A172 (cell line): Measurements from ENCODE around the gene CD8A. TPM values are rescaled to one million over a fixed set of nuclear protein-coding genes. Genes with fewer than 3 reads are reported as not detected.
A peak's percentile ranks its signal among the peaks of the same experiment; 100 is the strongest.
"Not testable (repeated sequence)": the region's sequence is repeated elsewhere in the genome, so short reads cannot be mapped to it uniquely, and the experiment has no call there.

Source experiments
- DNase-seq: peaks from one replicate; pipeline ENCODE4 v3.0.0-alpha.2; 2015; ENCODE audit warnings: low spot score
- total RNA-seq: library from RNA; depleted of rRNA; stranded (reverse); fragments of >200 nt; shearing (Covaris generic); gene quantifications from 2 replicates; pipeline ENCODE4 v1.2.3, GENCODE V29; 2014

CD8A gene
- total RNA-seq, 1 experiment from 2014 or later = not detected

DNA sequence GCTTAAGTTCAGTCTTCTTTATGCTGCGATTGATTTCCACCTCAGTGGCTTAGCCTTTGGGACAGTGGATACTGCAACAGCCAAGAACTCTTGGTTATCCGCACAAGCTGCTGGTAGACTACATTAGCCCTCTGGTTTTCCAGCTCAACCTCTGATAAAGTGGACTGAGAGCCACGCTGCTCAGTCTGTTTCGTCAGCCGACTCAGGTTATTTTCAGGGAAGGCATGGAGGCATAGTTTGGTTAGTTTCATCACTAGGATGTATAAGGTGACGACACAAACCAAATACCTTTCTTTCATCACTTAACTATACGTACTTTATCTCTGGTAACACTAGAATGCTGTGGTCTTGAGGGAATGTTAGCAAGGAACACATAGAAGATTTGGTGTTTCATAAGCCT is 14.2 kb downstream of the CD8A start:
- DNase-seq = no peak

GRCh38 chr2:86775338-86775737 is 15.4 kb downstream of the CD8A start:
- DNase-seq = no peak

DNA sequence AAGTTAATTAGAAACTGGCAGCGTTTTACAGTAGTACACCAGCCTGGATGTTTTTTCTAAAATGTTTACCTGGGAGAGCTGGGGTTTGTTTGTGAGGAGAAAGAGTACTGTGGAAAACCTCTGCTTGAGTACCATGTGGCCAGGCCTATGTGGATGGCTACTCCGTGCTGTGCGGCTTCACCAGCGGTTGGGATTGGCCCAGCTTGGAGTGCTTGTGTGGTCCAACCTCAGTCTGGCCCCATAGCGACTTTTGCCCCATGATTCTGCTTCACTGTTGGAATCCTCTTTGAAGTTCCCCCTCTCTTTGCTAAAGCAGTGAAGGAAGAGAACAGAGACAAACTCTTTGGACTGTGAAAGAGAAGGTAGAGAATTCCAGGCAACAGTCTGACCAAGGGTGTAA is 15.9 kb downstream of the CD8A start:
- DNase-seq = no peak

- no peak for DNase-seq
Measured at GRCh38 chr2:86772611-86773010, 18.1 kb downstream of the CD8A start.

DNA sequence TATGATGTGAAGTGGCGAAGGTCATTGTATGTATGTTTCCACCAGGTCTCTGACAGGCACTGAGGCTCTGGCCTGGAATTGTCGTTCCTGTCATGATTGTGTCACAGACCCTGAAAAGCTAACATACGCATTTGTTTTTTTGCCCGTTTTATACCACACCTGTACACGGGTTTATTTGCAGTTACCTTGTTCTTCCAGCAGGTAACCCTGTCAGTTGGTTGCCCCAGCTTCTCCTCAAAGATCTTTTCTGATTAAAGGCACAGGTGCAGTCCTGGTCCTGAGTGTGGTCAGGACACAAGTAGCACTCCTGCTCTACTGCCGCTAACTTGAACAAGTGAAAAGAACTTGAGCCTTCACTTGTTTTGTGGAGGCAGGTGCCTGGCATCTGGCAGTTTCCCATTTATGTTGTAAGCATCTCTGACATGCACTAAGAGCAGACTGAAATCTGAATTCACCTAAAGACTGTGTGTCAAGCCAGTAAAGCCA is 19.9 kb downstream of the CD8A start:
- DNase-seq = no peak

GRCh38 chr2:86769838-86770237 is 20.9 kb downstream of the CD8A start:
- DNase-seq = no peak

DNA sequence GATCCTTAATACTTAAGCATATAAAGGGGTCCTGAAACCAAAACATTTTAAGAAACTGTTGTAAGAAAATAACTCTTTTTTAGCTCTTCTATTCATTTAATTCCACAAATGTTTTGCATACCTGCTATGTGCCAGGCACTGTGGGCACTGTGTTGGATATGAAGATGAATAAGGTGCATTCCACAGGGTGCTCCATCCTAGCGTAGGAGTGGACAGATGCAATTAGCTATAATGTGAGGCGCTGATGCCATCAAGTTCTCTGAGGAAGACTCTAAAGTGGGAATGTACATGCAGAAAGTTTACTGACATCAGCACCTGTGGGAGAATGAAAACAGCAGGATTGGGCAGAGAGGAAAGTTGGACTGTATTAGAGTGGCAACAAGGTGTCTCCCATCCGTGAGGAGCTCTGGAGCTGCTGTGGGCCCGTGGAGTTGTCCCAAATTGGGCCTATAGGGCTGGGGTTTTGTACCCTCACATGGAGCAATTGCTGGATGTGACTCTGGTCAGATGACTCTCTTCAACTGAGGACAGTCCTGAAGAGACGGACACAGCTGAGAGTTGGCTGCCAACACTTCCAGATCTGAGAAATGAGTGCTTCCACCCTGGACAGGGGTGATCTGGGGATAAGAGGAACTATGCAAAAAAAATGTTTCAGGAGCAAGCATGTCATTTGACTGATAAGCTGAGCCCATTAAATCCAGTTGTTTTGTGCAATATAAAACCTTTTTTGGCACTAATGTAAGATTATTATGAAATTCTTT is 22.3 kb downstream of the CD8A start:
- no peak for DNase-seq

GRCh38 chr2:86765310-86765695 is 25.4 kb downstream of the CD8A start:
- no peak for DNase-seq

DNA sequence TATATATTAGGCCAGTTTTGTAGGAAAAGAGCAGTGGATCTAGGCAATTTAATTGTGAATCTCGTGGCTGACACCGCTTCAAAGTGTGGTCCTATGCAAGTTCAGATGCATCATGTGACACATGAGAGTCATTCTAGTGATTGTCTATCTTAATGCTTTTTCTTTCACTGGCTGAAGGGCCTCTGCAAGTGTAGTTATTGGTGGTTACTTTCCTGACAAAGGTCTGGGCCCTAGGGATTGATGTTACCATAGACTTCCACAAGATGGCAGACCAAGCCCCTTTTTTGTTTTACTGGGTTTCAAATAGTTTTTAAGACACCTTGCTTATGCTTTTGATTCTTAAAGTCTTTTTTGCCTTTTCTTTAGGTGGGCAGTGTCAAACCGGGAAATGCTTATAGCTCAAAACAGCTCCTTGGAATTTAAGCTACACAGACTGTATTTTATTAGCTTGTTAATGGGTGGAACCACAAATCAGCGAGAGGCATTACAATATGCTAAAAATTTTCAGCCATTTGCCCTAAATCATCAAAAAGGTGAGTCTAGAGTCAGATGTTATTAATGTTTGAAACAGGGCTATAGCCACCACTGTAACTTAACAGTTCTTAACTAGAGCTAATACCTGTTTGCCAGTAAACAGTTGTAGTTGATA is 25.9 kb downstream of the CD8A start:
- DNase-seq = peak; percentile 49

GRCh38 chr2:86760371-86760770 is 30.3 kb downstream of the CD8A start:
- DNase-seq = no peak

GRCh38 chr2:86758405-86758804 is 32.3 kb downstream of the CD8A start:
- DNase-seq = no peak

DNA sequence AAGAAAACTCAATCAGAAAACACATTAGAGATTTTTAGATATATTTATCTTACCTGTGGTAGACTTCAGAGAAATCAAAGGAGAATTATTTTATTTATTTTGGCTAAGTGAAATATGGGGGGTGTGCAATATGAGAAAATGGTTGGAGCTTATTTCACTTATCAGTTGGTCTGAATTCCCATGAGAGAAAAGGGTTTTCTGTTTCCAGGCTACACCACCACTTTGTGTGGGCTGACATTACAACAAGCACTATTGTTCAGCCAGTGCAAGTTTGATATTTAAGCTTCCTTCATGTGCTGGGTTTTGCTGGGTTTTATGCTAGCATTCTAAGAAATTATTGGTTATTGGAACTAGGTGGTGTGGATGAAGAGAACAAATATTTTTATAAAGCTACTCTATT is 37.1 kb downstream of the CD8A start:
- no peak for DNase-seq

- no peak for DNase-seq
Measured at GRCh38 chr2:86752934-86753333, 37.8 kb downstream of the CD8A start.

DNA sequence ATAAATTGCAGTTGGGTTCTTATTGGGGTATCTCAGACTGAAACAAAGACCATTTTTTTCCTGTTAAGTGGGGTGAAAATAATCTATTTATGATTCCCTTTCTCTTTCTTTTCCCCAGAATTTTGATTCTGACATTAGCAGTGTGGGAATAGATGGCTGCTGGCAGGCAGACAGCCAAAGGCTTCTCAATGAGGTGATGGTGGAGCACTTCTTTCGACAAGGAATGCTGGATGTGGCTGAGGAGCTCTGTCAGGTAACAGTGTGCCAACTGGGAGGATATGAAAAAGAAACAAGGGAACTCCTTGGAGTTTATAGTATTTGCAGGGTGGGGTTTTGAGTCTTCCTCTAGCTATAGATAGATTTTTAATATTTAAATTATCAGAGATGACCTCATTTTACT is 38.9 kb downstream of the CD8A start:
- DNase-seq = no peak

DNA sequence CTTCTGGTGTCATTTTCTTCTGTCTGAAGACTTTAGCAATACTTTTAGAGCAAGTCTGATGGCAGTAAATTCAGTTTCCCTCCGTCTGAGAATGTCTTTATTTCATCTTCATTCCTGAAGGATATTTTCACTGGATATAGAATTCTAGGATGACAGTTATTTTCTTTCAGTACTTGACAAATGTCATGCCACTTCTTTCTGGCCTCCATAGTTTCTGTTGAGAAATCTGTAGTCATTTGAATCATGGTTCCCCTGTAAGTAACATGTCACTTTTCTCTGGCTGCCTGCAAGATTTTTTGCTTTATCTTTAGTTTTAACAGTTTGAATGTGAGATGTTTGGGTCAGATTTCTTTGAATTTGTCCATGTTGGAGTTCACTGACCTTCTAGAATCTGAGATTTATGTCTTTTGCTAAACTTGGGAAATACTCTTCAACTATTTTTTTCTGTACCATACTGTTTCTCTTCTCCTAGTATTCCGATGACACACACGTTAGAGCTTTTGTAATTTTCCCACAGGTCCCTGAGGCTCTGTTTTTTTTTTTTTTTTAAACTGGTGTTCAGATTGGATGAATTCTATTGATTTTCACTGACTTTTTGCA is 40.4 kb downstream of the CD8A start:
- DNase-seq = peak; percentile 18

DNA sequence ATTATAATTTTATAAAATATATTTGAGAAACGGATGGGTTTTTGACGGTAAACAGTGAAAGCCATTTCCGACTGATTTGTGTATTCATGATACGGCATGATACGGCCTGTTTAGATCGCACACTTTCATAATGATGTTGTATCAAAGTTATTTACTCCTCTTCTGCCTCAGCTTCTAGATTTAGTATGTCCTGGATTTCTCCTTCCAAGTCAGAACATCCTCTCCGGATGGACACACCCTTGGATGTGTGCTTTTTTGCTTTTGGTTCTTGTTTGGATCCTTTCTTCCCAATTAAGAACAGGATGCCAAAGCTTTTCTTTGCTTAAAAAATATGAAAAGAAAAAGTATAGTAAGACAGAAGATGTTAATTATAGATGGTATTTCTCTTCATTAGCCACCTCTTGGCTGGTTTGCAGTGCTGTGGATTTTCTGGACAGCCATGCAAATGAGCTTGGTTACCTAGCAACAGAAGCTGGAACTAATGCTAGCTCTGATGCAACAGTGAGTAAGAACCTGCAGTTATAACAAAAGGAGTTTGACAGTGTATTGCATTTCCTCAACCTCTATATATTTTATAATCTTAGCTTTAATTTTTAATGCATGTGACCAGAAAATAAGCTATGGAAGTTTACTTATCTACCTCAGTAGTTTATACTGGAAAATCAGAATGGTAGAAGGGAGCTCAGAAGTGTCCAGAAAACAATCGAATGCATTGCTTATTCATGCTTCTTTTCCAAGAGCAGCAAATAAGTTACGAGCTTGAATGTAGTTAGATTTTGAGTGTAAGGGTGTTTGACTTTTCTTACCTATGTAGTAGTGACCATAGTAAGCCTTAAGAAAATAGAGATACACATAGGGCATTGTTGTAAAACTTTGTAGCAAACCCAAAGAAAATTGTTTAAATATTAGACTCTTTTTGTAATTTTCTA is 42.7 kb downstream of the CD8A start:
- peak; percentile 25 for DNase-seq

- no peak for DNase-seq
Measured at GRCh38 chr2:86746939-86747338, 43.8 kb downstream of the CD8A start.

DNA sequence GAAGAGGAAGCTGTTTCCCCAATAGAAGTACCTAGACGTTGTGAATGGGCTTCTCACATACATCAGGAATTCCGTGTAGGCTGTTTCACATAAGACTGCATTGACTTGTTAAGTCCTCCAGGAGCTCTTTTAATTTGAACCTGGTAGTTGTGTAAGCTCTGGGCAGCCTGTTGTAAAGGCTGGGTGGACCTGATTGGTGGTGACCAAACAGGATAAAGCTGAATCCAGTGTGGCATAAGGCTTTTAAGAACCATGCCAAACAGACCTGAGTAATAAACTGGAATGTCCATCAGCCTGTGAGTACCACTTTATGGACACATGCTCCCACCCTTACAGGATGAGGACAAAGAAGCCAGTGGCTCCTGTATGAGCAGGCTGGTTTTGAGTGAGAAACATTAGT is 46.6 kb downstream of the CD8A start:
- DNase-seq = no peak

DNA sequence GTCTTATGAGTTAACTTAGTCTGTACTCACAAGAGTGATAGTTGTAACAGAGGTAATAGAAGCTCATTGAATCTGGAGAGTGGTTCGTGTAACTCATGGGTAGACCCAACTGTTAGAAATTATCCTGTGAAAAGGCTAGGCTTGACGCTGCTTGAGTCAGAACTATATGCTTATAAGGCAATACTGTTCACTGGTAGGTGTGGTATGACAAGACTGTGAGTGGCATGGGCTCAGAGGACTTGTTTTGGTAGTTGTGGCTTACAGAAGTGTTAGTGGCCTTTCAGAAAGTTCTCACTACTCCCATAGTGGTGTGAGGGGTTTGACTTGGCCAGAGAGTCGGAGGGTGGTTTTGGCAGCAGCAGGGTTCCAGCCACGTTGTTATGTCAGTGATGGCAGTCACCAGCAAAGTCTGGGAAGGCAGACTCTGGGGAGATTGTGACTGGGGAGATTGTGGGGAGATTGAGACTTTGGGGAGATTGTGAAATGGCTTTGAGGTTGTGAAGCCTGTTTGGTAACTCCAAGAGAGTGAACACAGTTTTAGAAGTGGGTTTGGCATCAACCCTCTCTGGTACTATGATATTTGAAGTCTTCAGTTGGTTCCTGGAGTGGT is 48.7 kb downstream of the CD8A start:
- not testable (repeated sequence) for DNase-seq

GRCh38 chr2:86739889-86740288 is 50.8 kb downstream of the CD8A start:
- DNase-seq = not testable (repeated sequence)

DNA sequence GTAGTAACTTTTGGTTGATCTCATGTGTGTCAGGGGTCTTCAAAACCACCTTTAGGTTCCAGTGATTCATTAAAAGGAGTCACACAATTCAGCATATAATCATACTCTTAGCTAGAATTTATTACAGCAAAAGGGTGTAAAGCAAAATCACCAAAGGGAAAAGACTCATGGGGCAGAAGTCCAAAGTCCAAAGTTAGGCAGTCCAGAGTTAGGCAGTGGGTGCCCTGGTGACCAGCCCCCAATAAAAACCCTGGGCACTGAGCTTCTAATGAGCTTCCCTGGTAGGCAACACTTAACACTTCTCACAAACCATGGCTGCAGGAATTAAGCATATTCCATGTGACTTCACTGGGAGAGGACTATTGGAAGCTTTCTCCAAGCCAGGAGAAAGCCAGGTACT is 51.2 kb downstream of the CD8A start:
- not testable (repeated sequence) for DNase-seq
